Measurements from ENCODE around the gene CACNB4. TPM values are rescaled to one million over a fixed set of nuclear protein-coding genes. Genes with fewer than 3 reads are reported as not detected.

CACNB4 gene
- total and polyA plus RNA-seq, 10 of the 15 experiments (the other 5 are each of a cell fraction or from before 2014, with no cell fraction given) = 2.0 to 21.6 (median 9.3) TPM

- RAD21 ChIA-PET (ENCODE audit: unreplicated experiment) = interaction anchor here (1.1 kb wide), 1 partner anchor 30 kb away, joined by 3 read pairs; no protein-coding TSS in a partner anchor
- intact Hi-C loops (cut with micrococcal nuclease; ENCODE audit: unreplicated experiment) = no loop called here
These were observed 267.9 kb downstream of the CACNB4 start for GRCh38 chr2:151830961-151831360.

DNA sequence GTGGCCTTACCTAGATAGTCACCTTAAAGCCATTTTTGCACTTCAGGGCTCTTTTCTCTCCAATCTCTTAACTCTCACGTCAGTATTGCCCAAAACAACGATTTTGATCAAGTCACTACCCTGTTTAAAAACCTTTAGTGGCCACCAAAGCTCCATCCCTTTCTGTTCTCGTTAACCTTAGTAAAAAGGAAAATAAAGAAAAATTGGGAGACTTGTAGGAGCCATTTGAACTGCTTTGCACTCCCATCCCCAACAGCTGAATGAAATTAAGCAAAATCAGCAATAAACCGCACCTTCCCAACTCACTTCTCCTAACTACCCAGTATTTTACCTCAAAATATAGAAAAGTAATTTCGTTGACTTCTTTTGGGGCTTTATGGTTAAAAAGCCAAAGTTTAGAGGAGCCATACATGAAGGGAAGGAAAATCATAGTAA lies 269.9 kb downstream of the CACNB4 start:
- FAIRE-seq (no peak), ATAC-seq (no peak), DNase-seq (ENCODE audit: low read depth, low spot score) (no peak)
- RAD21 ChIA-PET (ENCODE audit: unreplicated experiment) = interaction anchor here (1.1 kb wide), 2 partner anchors 51 to 57 kb away, joined by 3 to 4 read pairs; no protein-coding TSS in a partner anchor
- in situ Hi-C loops (cut with MboI) (no loop called here), intact Hi-C loops (cut with micrococcal nuclease; ENCODE audit: unreplicated experiment) (loop anchor here (10.0 kb wide), 1 partner anchor 336 kb away; no protein-coding TSS in a partner anchor)
- SMC1A ChIA-PET (ENCODE audit: uncharacterized antibody, unreplicated experiment) = interaction anchor here (0.5 to 1.7 kb wide), 3 partner anchors 11 to 38 kb away, joined by 3 to 7 read pairs (median 3); no protein-coding TSS in a partner anchor
- CTCF ChIA-PET = interaction anchor here (0.7 to 1.6 kb wide), 3 partner anchors 9 to 212 kb away, joined by 3 to 5 read pairs (median 3); no protein-coding TSS in a partner anchor
- no peaks in the 10 kb centered on the region for H3K9me3 ChIP-seq (replicated peaks; ENCODE audit: control insufficient read depth, insufficient read depth, low read length)
- WGBS (ENCODE audit: insufficient coverage, insufficient replicate concordance, low lambda C conversion rate, missing lambda C conversion rate) = 58% methylated on average over 5 of the region's 5 CpGs
- POLR2A ChIA-PET = interaction anchor here (0.9 to 1.3 kb wide), 5 partner anchors 8 to 391 kb away, joined by 3 to 7 read pairs (median 4); no protein-coding TSS in a partner anchor
- peaks cover 14% of the 10 kb centered on the region; the same call in 1 of the 2 replicates for H3K4me1 ChIP-seq (ENCODE audit: control insufficient read depth, insufficient read depth, low read length)
- peaks cover 43% of the 10 kb centered on the region for H3K79me2 ChIP-seq (ENCODE audit: control insufficient read depth, insufficient read depth, low read length)
- H3K4me3 ChIP-seq = peak overlapping the region; percentile 49; the same call in 1 of the 2 replicates
- H3K27me3 ChIP-seq (replicated peaks in 1 of 2; ENCODE audit: control insufficient read depth in 2 of 2, insufficient read depth in 2 of 2, low read length in 1 of 2) = no peaks in the 10 kb centered on the region
- H3K27ac ChIP-seq (ENCODE audit: control insufficient read depth, insufficient read depth) = peak overlapping the region; percentile 64
- H3K36me3 ChIP-seq (ENCODE audit: control insufficient read depth in 2 of 2, insufficient read depth in 2 of 2, low read length in 1 of 2) = no peaks in the 10 kb centered on the region
- H3K9ac ChIP-seq (ENCODE audit: control insufficient read depth, insufficient read depth, low read length) = peak overlapping the region; percentile 42
- H2AFZ ChIP-seq (ENCODE audit: control insufficient read depth, low read depth, low read length) = peak overlapping the region; percentile 95
- BruUV-seq (replicated peaks) = no TSS peak
- H3K4me2 ChIP-seq (ENCODE audit: control insufficient read depth, insufficient read depth) = peak overlapping the region; percentile 48
- no peaks in the 10 kb centered on the region; the same call in 1 of the 2 replicates for H4K20me1 ChIP-seq (ENCODE audit: control insufficient read depth, insufficient read depth)
- TF ChIP-seq MTA2 (IDR thresholded peaks at IDR 0.05; ENCODE audit: low read depth) (0 out of 2 replicates have a peak, but pooled peaks have one; percentile 0), ZBTB40 (IDR thresholded peaks at IDR 0.05; ENCODE audit: borderline replicate concordance) (peak; percentile 53; the same call in 1 of the 2 replicates), ZNF207 (IDR thresholded peaks at IDR 0.05; ENCODE audit: borderline replicate concordance) (0 out of 2 replicates have a peak, but pooled peaks have one; percentile 27), CREM (IDR thresholded peaks at IDR 0.05; ENCODE audit: low read depth) (0 out of 2 replicates have a peak, but pooled peaks have one; percentile 1), RELB (IDR thresholded peaks at IDR 0.05; ENCODE audit: low read depth) (peak; percentile 4; the same call in 1 of the 2 replicates)
- TF ChIP-seq, protein P1, sequence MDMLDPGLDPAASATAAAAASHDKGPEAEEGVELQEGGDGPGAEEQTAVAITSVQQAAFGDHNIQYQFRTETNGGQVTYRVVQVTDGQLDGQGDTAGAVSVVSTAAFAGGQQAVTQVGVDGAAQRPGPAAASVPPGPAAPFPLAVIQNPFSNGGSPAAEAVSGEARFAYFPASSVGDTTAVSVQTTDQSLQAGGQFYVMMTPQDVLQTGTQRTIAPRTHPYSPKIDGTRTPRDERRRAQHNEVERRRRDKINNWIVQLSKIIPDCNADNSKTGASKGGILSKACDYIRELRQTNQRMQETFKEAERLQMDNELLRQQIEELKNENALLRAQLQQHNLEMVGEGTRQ (IDR thresholded peaks at IDR 0.05; ENCODE audit: borderline replicate concordance, low read depth, low read length) = no peak

More at GRCh38 chr2:151830961-151831360, 267.9 kb downstream of the CACNB4 start:
- BruUV-seq (replicated peaks) = no TSS peak
- peaks cover 23% of the 10 kb centered on the region for H3K79me2 ChIP-seq (ENCODE audit: control insufficient read depth, insufficient read depth, low read length)
- H4K20me1 ChIP-seq (ENCODE audit: control insufficient read depth, insufficient read depth) = no peaks in the 10 kb centered on the region
- ATAC-seq (no peak), FAIRE-seq (no peak), DNase-seq (ENCODE audit: low read depth, low spot score) (no peak)
- no peaks in the 10 kb centered on the region for H3K36me3 ChIP-seq (ENCODE audit: control insufficient read depth in 2 of 2, insufficient read depth in 2 of 2, low read length in 1 of 2)
- no peak overlapping the region for H3K27ac ChIP-seq (ENCODE audit: control insufficient read depth, insufficient read depth)
- H3K4me2 ChIP-seq (ENCODE audit: control insufficient read depth, insufficient read depth) = no peak overlapping the region
- POLR2A ChIA-PET = interaction anchor here (0.6 to 1.2 kb wide), 2 partner anchors 8 to 571 kb away, joined by 3 to 4 read pairs; no protein-coding TSS in a partner anchor
- WGBS (ENCODE audit: insufficient coverage, insufficient replicate concordance, low lambda C conversion rate, missing lambda C conversion rate) = 80% methylated on average over 2 of the region's 2 CpGs
- SMC1A ChIA-PET (ENCODE audit: uncharacterized antibody, unreplicated experiment) = interaction anchor here (0.8 to 2.0 kb wide), 4 partner anchors 9 to 59 kb away, joined by 3 to 5 read pairs (median 4); no protein-coding TSS in a partner anchor
- H2AFZ ChIP-seq (ENCODE audit: control insufficient read depth, low read depth, low read length) = no peak overlapping the region
- H3K9ac ChIP-seq (ENCODE audit: control insufficient read depth, insufficient read depth, low read length) = no peak overlapping the region
- peaks cover 11% of the 10 kb centered on the region; the same call in 1 of the 2 replicates for H3K4me1 ChIP-seq (ENCODE audit: control insufficient read depth, insufficient read depth, low read length)
- no peaks in the 10 kb centered on the region for H3K9me3 ChIP-seq (replicated peaks; ENCODE audit: control insufficient read depth, insufficient read depth, low read length)
- no peaks in the 10 kb centered on the region for H3K27me3 ChIP-seq (replicated peaks in 1 of 2; ENCODE audit: control insufficient read depth in 2 of 2, insufficient read depth in 2 of 2, low read length in 1 of 2)
- in situ Hi-C loops (cut with MboI) = no loop called here
- H3K4me3 ChIP-seq = no peak overlapping the region
- CTCF ChIA-PET = no interaction called here
- no peak for TF ChIP-seq PML (IDR thresholded peaks at IDR 0.05; ENCODE audit: low read length)
- TF ChIP-seq CHD2 (IDR thresholded peaks at IDR 0.05; ENCODE audit: borderline replicate concordance, low read depth, low read length) = no peak
- no peak for TF ChIP-seq GATAD2B (conservative IDR thresholded peaks at IDR 0.05; ENCODE audit: low read depth)
